Gastroesophageal sphincter (tissue), 4 donors: ENCODE results near the gene CHST3. TPM values are rescaled to one million over a fixed set of nuclear protein-coding genes. Genes with fewer than 3 reads are reported as not detected.

Experiments
- ATAC-seq: fragments of 150-250 bp; one replicate; pipeline ENCODE4 v1.9.1; 2016; ENCODE audit warnings: mild to moderate bottlenecking, moderate library complexity
- H3K27ac ChIP-seq, 4 donors: fragments of 200-600 bp; sonication (generic) in 3 of 4; 1 replicate in 3 of 4; 2 replicates in 1 of 4; pipeline ENCODE4 v1.5.1; 2016 to 2019
- H3K27me3 ChIP-seq: fragments of 200-600 bp; sonication (generic); one replicate; pipeline ENCODE4 v1.5.1; 2019
- H3K36me3 ChIP-seq, 2 donors: fragments of 200-600 bp; sonication (generic); one replicate each; pipeline ENCODE4 v1.5.1; 2019; ENCODE audit warnings: control low read depth in 1 of 2
- H3K4me1 ChIP-seq, 3 donors: fragments of 200-600 bp; sonication (generic); 1 replicate in 2 of 3; 2 replicates in 1 of 3; pipeline ENCODE4 v1.5.1; 2016 to 2019; ENCODE audit warnings: control low read depth in 2 of 3
- H3K4me3 ChIP-seq, 2 donors: fragments of 200-600 bp; sonication (generic); one replicate each; pipeline ENCODE4 v1.5.1; 2019; ENCODE audit warnings: mild to moderate bottlenecking in 1 of 2, moderate library complexity in 1 of 2
- H3K9me3 ChIP-seq, 3 donors: fragments of 200-600 bp; sonication (generic); one replicate each; pipeline ENCODE4 v1.5.1; 2017 to 2019; ENCODE audit warnings: control low read depth in 2 of 3
- EP300 ChIP-seq: sonication (generic); formaldehyde crosslinking; IDR thresholded peaks from one replicate; pipeline ENCODE4 v1.6.1; 2017; ENCODE audit warnings: antibody characterized with exemption, mild to moderate bottlenecking
- POLR2A ChIP-seq, 2 donors: fragments of 450-650 bp; IDR thresholded peaks; one replicate each; pipeline ENCODE4 v1.6.1; 2017; ENCODE audit warnings: antibody characterized with exemption in 2 of 2, mild to moderate bottlenecking in 2 of 2, moderate library complexity in 1 of 2
- POLR2AphosphoS5 ChIP-seq: sonication (generic); formaldehyde crosslinking; IDR thresholded peaks from one replicate; pipeline ENCODE4 v1.6.1; 2017; ENCODE audit warnings: antibody characterized with exemption
- WGBS, 2 donors: methylation state at CpG; one replicate each; pipeline ENCODE4 v1.1.5; 2018; ENCODE audit warnings: low coverage in 1 of 2; 5-methylcytosine and 5-hydroxymethylcytosine counted together
- total RNA-seq, 4 donors: library from RNA; depleted of rRNA; stranded (reverse); fragments of >200 nt; gene quantifications; one replicate each; pipeline ENCODE4 v1.1.0, GENCODE V29; 2016
- TF ChIP-seq, protein P1 (sequence below), 4 experiments: fragments of 200-600 bp in 2 of 4; fragments of 450-650 bp in 2 of 4; sonication (generic) in 1 of 4; IDR thresholded peaks; one replicate each; pipeline ENCODE4 v1.5.1; 2017 to 2019; ENCODE audit warnings: antibody characterized with exemption in 4 of 4, mild to moderate bottlenecking in 2 of 4, moderate library complexity in 2 of 4

The CHST3 gene
- total RNA-seq, 4 donors from 2014 or later = 31.8 to 48.0 (median 37.3) TPM

DNA sequence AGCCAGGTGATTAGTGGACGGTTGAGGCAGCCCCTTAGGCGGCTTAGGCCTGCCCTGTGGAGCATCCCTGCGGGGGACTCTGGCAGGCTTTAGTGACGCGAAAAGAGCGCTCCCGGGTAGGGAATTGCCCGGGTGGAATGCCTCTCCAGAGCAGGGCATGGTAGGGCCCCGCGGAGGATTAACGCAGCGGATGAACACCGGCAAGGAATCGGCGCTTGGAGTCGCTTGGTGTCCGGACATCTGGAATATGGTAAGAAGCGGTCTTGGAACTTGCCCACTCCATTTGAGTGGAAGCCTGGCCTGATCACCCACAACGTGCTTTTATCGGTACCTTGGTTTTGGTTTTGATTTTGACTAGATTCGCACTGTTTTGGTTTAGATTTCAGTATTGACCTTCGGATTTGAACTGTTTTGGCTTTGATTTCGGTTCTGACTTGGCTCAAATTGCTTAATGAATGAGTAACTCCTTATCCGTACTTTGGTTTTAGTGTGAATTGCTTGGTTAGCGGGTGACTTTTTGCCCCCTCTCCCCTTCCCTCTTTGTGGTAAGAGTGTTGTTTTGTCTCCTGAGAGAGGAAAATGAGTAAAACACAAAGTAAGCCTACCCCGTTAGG, 24.2 kb upstream of the CHST3 start:
- Histone ChIP-seq H3K27ac (no peak overlapping the region), H3K27me3 (no peaks in the 10 kb centered on the region), H3K4me3 (no peak overlapping the region), H3K36me3 (no peaks in the 10 kb centered on the region), H3K4me1 (no peaks in the 10 kb centered on the region), H3K9me3 (peaks cover 0 to 19% (median 3%) of the 10 kb centered on the region in 3 donors)
- no peak for TF ChIP-seq EP300
- no peak for TF ChIP-seq POLR2A (IDR thresholded peaks at IDR 0.05)
- no peak for TF ChIP-seq POLR2AphosphoS5
- TF ChIP-seq, protein P1, sequence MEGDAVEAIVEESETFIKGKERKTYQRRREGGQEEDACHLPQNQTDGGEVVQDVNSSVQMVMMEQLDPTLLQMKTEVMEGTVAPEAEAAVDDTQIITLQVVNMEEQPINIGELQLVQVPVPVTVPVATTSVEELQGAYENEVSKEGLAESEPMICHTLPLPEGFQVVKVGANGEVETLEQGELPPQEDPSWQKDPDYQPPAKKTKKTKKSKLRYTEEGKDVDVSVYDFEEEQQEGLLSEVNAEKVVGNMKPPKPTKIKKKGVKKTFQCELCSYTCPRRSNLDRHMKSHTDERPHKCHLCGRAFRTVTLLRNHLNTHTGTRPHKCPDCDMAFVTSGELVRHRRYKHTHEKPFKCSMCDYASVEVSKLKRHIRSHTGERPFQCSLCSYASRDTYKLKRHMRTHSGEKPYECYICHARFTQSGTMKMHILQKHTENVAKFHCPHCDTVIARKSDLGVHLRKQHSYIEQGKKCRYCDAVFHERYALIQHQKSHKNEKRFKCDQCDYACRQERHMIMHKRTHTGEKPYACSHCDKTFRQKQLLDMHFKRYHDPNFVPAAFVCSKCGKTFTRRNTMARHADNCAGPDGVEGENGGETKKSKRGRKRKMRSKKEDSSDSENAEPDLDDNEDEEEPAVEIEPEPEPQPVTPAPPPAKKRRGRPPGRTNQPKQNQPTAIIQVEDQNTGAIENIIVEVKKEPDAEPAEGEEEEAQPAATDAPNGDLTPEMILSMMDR (IDR thresholded peaks at IDR 0.05) = no peak
- ATAC-seq = no peak
- WGBS, 2 donors = 93 to 100% methylated on average over 13 to 17 of the region's 26 CpGs

DNA sequence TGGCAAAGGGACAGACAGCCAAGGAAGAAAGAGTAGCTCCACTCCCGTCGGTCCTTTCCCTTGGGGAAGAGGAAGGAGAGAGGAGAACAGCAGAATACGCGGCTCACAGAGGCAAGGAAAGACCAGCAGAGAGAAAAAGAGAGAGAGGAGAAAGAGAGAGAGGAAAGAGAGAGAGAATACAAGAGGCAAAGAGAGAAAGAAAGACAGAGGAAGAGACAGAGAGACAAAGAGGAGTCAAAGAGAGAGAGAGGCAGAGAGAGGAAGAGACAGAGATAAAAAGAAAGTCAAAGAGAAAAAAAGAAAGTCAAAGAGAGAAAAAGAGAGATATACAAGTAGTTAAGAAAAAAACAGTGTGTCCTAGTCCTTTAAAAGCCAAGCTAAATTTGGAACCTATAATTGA, 23.4 kb upstream of the CHST3 start:
- Histone ChIP-seq H3K36me3 (no peaks in the 10 kb centered on the region), H3K27me3 (no peaks in the 10 kb centered on the region), H3K9me3 (peaks cover 0 to 27% (median 4%) of the 10 kb centered on the region in 3 donors), H3K4me3 (no peak overlapping the region), H3K27ac (no peak overlapping the region), H3K4me1 (no peaks in the 10 kb centered on the region)
- no peak for ATAC-seq
- no peak for TF ChIP-seq POLR2AphosphoS5
- TF ChIP-seq, protein P1 (IDR thresholded peaks at IDR 0.05) = no peak
- no peak for TF ChIP-seq EP300
- TF ChIP-seq POLR2A (IDR thresholded peaks at IDR 0.05) = no peak
- 74 to 79% methylated on average over 3 to 4 of the region's 4 CpGs for WGBS, 2 donors

DNA sequence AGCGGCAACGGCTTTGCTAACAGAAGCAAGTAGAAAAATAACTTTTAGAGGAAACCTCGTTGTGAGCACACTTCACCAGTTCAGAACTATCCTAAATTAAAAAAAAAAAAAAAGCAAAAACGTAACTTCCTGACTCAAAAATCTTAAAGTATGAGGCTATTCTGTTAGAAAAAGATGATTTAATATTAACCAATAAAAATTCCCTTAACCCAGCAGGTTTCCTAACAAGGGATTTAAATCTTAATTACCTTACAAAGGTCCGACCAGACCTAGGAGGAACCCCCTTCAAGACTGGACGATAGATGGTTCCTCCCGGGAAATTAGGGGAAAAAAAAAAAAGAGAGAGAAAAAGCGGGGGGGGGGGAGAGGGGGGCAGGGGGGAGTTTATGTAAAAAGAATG, 22.9 kb upstream of the CHST3 start:
- ATAC-seq = no peak
- H3K4me1 ChIP-seq = no peaks in the 10 kb centered on the region
- H3K27ac ChIP-seq = no peak overlapping the region
- no peaks in the 10 kb centered on the region for H3K36me3 ChIP-seq
- H3K27me3 ChIP-seq = no peaks in the 10 kb centered on the region
- H3K4me3 ChIP-seq = no peak overlapping the region
- 58 to 63% methylated on average over 2 to 7 of the region's 8 CpGs for WGBS, 2 donors
- H3K9me3 ChIP-seq = peaks cover 0 to 33% (median 4%) of the 10 kb centered on the region in 3 donors
- TF ChIP-seq POLR2A (IDR thresholded peaks at IDR 0.05) = no peak
- no peak for TF ChIP-seq POLR2AphosphoS5
- TF ChIP-seq, protein P1 (IDR thresholded peaks at IDR 0.05) = no peak
- TF ChIP-seq EP300 = no peak

DNA sequence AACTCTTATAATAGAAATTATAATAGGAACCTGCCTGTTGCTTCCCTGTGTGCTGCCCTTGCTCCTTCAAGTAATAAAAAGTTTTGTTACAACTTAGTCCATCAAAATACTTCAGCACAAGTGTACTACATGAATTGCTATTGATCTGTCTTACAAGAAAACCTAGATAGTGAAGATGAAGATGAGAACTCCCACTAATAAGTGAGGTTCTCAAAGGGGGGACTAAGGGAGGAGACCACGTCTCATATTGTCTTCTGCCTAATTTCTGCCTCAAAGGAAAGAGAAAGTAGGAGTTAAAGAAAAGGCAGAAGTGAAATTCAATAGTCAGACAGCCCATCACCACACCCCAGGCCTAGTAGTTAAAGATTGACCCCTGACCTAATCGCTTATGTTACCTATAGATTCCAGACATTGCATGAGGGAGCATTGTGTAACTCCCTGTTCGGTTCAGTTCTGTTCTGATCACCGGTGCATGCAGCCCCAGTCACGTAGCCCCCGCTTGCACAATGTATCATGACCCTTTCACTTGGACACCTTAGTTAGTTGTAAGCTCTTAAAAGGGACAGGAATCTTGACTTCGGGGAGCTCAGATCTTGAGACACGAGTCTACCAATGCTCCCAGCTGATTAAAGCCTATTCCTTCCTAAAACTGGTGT, 18.2 kb upstream of the CHST3 start:
- no peak for ATAC-seq
- no peaks in the 10 kb centered on the region for H3K36me3 ChIP-seq
- no peak overlapping the region for H3K4me3 ChIP-seq
- no peaks in the 10 kb centered on the region for H3K4me1 ChIP-seq
- H3K27me3 ChIP-seq = no peaks in the 10 kb centered on the region
- peaks cover 0 to 59% (median 4%) of the 10 kb centered on the region in 3 donors for H3K9me3 ChIP-seq
- H3K27ac ChIP-seq = no peak overlapping the region
- WGBS, 2 donors = 90 to 92% methylated on average over 8 of the region's 8 CpGs
- TF ChIP-seq POLR2AphosphoS5 = no peak
- no peak for TF ChIP-seq EP300
- no peak for TF ChIP-seq POLR2A (IDR thresholded peaks at IDR 0.05)
- TF ChIP-seq, protein P1 (IDR thresholded peaks at IDR 0.05) = no peak

DNA sequence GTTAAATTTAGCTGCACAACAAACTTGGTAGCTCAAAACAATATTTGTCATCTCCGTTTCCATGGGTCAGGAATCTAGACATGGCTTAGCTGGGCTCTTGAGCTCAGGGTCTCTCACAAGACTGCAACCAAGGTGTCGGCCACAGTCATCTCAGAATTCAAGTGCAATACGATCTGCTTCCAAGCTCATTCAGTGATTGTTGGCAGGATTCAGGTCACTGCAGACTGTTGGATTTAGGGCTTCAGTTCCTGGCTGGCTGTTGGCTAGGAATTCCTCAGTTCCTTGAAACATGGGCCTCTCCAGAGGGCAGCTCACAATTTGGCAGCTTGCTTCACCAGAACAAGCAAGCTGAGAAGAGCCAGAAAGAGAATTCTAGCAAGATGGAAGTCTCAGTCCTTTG, 17.5 kb upstream of the CHST3 start:
- H3K9me3 ChIP-seq = peaks cover 0 to 59% (median 4%) of the 10 kb centered on the region in 3 donors
- 89% methylated on average over 3 of the region's 3 CpGs for WGBS, 2 donors
- H3K27ac ChIP-seq = no peak overlapping the region

More for the DNA sequence above, 17.5 kb upstream of the CHST3 start:
- TF ChIP-seq EP300 (no peak), POLR2AphosphoS5 (no peak), POLR2A (IDR thresholded peaks at IDR 0.05) (no peak)
- TF ChIP-seq, protein P1 (IDR thresholded peaks at IDR 0.05) = no peak
- H3K27me3 ChIP-seq = no peaks in the 10 kb centered on the region
- no peaks in the 10 kb centered on the region for H3K36me3 ChIP-seq
- ATAC-seq = no peak
- H3K4me1 ChIP-seq = no peaks in the 10 kb centered on the region
- no peak overlapping the region for H3K4me3 ChIP-seq
